OCI-LY1 (cell line): ENCODE results near the gene LPAR1.

ENCODE experiments used
- H2AFZ ChIP-seq: fragments of 200-600 bp; sonication (generic), shearing (Covaris generic); 2 replicates; pipeline ENCODE4 v1.6.0; 2014; ENCODE audit warnings: antibody characterized with exemption, mild to moderate bottlenecking, low read length
- H3F3A ChIP-seq: fragments of 200-600 bp; sonication (generic), shearing (Covaris generic); 2 replicates; pipeline ENCODE4 v1.6.0; 2014; ENCODE audit warnings: mild to moderate bottlenecking, antibody characterized with exemption, low read length, moderate library complexity; ENCODE audit not compliant: insufficient read depth
- H3K27ac ChIP-seq: fragments of 200-600 bp; sonication (generic); 2 replicates; pipeline ENCODE4 v1.5.1; 2014; ENCODE audit warnings: low read length, mixed run types, mild to moderate bottlenecking, low read depth; ENCODE audit not compliant: poor library complexity, severe bottlenecking
- H3K27me3 ChIP-seq: fragments of 200-600 bp; sonication (generic); 2 replicates; pipeline ENCODE4 v1.6.0; 2014; ENCODE audit warnings: antibody characterized with exemption, mild to moderate bottlenecking, low read length, moderate library complexity; ENCODE audit not compliant: insufficient read depth
- H3K36me3 ChIP-seq: fragments of 200-600 bp; sonication (generic); 2 replicates; pipeline ENCODE4 v1.6.1; 2014; ENCODE audit warnings: mild to moderate bottlenecking, antibody characterized with exemption, low read length, moderate library complexity, mixed read lengths; ENCODE audit not compliant: insufficient read depth
- H3K4me1 ChIP-seq: fragments of 200-600 bp; sonication (generic); 2 replicates; pipeline ENCODE4 v1.5.1; 2014; ENCODE audit warnings: mild to moderate bottlenecking, low read length, moderate library complexity; ENCODE audit not compliant: insufficient read depth, severe bottlenecking
- H3K4me2 ChIP-seq: fragments of 200-600 bp; sonication (generic), shearing (Covaris generic); 2 replicates; pipeline ENCODE4 v1.6.1; 2014; ENCODE audit warnings: low read length
- H3K4me3 ChIP-seq: fragments of 200-600 bp; sonication (generic); 2 replicates; pipeline ENCODE4 v1.5.1; 2014; ENCODE audit warnings: low read length, low read depth, mild to moderate bottlenecking, mixed read lengths; ENCODE audit not compliant: poor library complexity, severe bottlenecking
- H3K79me2 ChIP-seq: fragments of 200-600 bp; shearing (Covaris generic); 2 replicates; pipeline ENCODE4 v1.6.1; 2016; ENCODE audit warnings: mixed run types, low read length, mixed read lengths; ENCODE audit not compliant: insufficient read depth
- H3K9ac ChIP-seq: fragments of 200-600 bp; sonication (generic), shearing (Covaris generic); 2 replicates; pipeline ENCODE4 v1.6.1; 2014; ENCODE audit warnings: mild to moderate bottlenecking, low read length, mixed read lengths
- H3K9me2 ChIP-seq: fragments of 200-600 bp; sonication (generic), shearing (Covaris generic); 2 replicates; pipeline ENCODE4 v1.6.1; 2014; ENCODE audit warnings: low read depth, mild to moderate bottlenecking, low read length, mixed read lengths
- H3K9me3 ChIP-seq: fragments of 200-600 bp; shearing (Covaris generic); 2 replicates; pipeline ENCODE4 v1.6.1; 2014; ENCODE audit warnings: low read length, mixed read lengths
- H4K20me1 ChIP-seq: fragments of 200-600 bp; sonication (generic), shearing (Covaris generic); 2 replicates; pipeline ENCODE4 v1.6.0; 2016; ENCODE audit warnings: mild to moderate bottlenecking, low read length; ENCODE audit not compliant: insufficient read depth
- EZH2 ChIP-seq: fragments of 200-600 bp; sonication (generic), shearing (Covaris generic); IDR thresholded peaks from 2 replicates; pipeline ENCODE4 v1.8.0; 2017; ENCODE audit warnings: borderline replicate concordance, mixed run types, mild to moderate bottlenecking, antibody characterized with exemption, low read length, moderate library complexity, mixed read lengths
- TF ChIP-seq, protein P1 (sequence below): fragments of 200-600 bp; sonication (generic), shearing (Covaris generic); IDR thresholded peaks from 2 replicates; pipeline ENCODE4 v1.5.1; 2017; ENCODE audit warnings: mild to moderate bottlenecking, antibody characterized with exemption, low read length, moderate library complexity, mixed read lengths

The LPAR1 gene

DNA sequence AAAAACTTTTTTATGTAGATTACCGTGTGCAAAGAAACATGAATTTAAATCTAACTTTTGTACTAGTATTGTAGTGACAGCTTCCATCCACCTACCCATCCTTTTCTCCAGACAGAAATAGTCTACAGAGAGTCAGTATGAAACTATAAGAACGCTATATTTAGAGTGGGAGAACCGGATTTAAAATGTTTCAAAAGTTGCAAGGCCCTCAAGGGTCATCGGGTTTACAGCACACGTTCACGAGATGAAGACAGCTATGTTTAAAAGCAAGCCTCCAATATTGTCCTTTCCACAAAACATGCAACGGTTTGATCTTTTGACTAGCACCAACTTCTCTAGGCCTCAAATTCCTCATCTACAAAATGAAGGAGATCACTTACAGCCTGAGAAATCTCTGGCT is 139.9 kb downstream of the LPAR1 start:
- H3K27me3 ChIP-seq, result no peaks in the 10 kb centered on the region
- H3K4me1 ChIP-seq, result no peaks in the 10 kb centered on the region
- no peak overlapping the region for H2AFZ ChIP-seq
- H3K9me2 ChIP-seq, result no peaks in the 10 kb centered on the region
- TF ChIP-seq, protein P1, sequence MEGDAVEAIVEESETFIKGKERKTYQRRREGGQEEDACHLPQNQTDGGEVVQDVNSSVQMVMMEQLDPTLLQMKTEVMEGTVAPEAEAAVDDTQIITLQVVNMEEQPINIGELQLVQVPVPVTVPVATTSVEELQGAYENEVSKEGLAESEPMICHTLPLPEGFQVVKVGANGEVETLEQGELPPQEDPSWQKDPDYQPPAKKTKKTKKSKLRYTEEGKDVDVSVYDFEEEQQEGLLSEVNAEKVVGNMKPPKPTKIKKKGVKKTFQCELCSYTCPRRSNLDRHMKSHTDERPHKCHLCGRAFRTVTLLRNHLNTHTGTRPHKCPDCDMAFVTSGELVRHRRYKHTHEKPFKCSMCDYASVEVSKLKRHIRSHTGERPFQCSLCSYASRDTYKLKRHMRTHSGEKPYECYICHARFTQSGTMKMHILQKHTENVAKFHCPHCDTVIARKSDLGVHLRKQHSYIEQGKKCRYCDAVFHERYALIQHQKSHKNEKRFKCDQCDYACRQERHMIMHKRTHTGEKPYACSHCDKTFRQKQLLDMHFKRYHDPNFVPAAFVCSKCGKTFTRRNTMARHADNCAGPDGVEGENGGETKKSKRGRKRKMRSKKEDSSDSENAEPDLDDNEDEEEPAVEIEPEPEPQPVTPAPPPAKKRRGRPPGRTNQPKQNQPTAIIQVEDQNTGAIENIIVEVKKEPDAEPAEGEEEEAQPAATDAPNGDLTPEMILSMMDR, result no peak
- TF ChIP-seq EZH2, result no peak
- no peak overlapping the region for H3K4me2 ChIP-seq
- H3K79me2 ChIP-seq, result no peaks in the 10 kb centered on the region
- no peaks in the 10 kb centered on the region; the same call in 1 of the 2 replicates for H4K20me1 ChIP-seq
- H3K27ac ChIP-seq, result no peak overlapping the region
- no peaks in the 10 kb centered on the region for H3F3A ChIP-seq
- H3K9me3 ChIP-seq, result no peaks in the 10 kb centered on the region
- H3K36me3 ChIP-seq, result no peaks in the 10 kb centered on the region
- no peak overlapping the region for H3K9ac ChIP-seq
- no peak overlapping the region for H3K4me3 ChIP-seq

DNA sequence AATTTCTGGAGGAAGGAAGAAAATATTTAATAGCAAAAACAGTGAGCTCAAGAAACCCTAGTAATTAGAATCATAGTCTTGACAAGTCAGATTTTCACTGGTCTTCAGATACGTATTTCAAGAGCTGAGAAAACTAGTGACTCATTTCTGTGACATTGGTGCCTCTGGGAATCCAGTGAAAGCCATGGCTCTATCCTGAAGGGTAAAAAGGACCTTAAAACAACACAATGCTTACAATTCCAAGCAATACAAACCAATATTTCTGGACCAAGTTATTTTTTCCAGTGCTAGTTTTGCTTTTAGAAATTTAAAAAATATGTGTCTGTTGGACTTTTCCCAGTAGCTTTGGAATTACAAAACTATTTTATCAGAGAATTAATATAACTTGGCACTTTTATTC is 140.3 kb downstream of the LPAR1 start:
- no peak for TF ChIP-seq EZH2
- TF ChIP-seq, protein P1, result no peak
- H3K4me2 ChIP-seq, result no peak overlapping the region
- H3K27me3 ChIP-seq, result no peaks in the 10 kb centered on the region
- H3K9me3 ChIP-seq, result no peaks in the 10 kb centered on the region
- no peaks in the 10 kb centered on the region for H3F3A ChIP-seq
- H3K4me3 ChIP-seq, result no peak overlapping the region
- H4K20me1 ChIP-seq, result no peaks in the 10 kb centered on the region; the same call in 1 of the 2 replicates
- no peak overlapping the region for H3K9ac ChIP-seq
- no peaks in the 10 kb centered on the region for H3K79me2 ChIP-seq
- no peaks in the 10 kb centered on the region for H3K9me2 ChIP-seq
- no peaks in the 10 kb centered on the region for H3K36me3 ChIP-seq
- H3K27ac ChIP-seq, result no peak overlapping the region
- H2AFZ ChIP-seq, result no peak overlapping the region
- no peaks in the 10 kb centered on the region for H3K4me1 ChIP-seq

DNA sequence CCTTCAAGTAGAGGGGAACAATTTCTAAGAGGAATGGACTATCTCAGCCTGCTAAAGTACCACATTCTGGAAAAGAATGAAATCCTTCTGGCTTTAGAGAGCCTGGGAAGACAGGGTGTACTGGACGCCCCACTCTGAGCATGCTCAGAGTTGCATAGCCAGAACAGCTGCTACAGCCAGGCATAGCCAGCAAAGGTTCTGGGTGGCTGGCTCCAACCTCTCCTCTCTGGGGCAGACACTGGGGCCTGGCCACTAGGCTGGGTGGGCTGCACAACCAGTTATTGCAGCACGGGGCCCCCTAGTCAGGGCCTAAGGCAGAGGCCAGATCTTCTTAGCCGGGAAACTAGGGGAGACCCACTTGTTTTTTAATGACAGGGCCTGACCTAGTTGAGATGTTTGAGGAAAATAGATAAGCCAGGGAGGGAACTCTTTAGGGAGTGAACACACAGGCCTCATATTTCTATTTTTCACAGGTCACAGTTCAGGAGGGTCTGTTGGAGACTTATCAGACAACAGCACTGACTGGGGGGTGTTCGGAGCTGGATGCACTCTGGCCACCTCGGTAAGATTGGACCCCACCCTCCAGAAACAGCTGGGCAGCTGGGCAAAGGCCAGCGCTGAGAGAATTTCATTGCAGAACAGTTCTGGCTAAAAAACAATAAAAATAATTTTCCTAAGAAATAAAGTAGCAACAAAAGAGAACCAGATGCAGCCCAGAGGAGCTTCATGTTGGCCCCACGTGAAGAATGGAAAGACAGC is 142.9 kb downstream of the LPAR1 start:
- Histone ChIP-seq H3K36me3 (no peaks in the 10 kb centered on the region), H3K4me1 (no peaks in the 10 kb centered on the region), H4K20me1 (no peaks in the 10 kb centered on the region; the same call in 1 of the 2 replicates), H3K9me2 (no peaks in the 10 kb centered on the region), H3F3A (no peaks in the 10 kb centered on the region), H3K4me2 (no peak overlapping the region), H3K27ac (no peak overlapping the region), H3K4me3 (no peak overlapping the region), H2AFZ (no peak overlapping the region), H3K9ac (no peak overlapping the region), H3K9me3 (no peaks in the 10 kb centered on the region), H3K27me3 (no peaks in the 10 kb centered on the region), H3K79me2 (no peaks in the 10 kb centered on the region)
- TF ChIP-seq EZH2, result no peak
- TF ChIP-seq, protein P1, result no peak
